Dermis blood vessel endothelial cell (primary cell): ENCODE measurements around the gene SEC22C. TPM values are rescaled to one million over a fixed set of nuclear protein-coding genes. Genes with fewer than 3 reads are reported as not detected.
"Not testable (repeated sequence)": the region's sequence is repeated elsewhere in the genome, so short reads cannot be mapped to it uniquely, and the experiment has no call there.

Experiments
- DNase-seq: peaks from one replicate; pipeline ENCODE4 v3.0.0; 2010
- total RNA-seq: library from RNA; depleted of rRNA; stranded (reverse); fragments of >200 nt; gene quantifications from 2 replicates; pipeline ENCODE4 v1.2.3, GENCODE V29; 2014

SEC22C gene
- total RNA-seq, 1 donor from 2014 or later = 114 TPM

DNA sequence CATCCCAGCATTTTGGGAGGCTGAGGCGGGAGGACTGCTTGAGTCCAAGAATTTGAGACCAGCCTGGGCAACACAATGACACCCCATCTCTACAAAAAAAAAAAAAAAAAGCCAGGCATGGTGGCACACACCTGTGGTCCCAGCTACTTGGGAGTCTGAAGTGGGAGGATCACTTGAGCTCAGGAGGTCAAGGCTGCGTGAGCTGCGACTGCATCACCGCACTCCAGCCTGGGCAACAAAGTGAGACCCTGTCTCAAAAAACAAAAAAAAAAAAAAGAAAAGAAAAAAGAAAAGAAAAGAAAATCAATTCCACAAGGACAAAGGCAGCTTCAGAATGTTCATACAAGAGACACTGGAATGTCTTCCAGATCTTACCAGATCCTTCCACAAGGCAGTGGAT lies 2.4 kb downstream of the SEC22C start:
- DNase-seq = not testable (repeated sequence)

- DNase-seq = no peak
Measured at GRCh38 chr3:42578054-42578453, 3.7 kb downstream of the SEC22C start.

DNA sequence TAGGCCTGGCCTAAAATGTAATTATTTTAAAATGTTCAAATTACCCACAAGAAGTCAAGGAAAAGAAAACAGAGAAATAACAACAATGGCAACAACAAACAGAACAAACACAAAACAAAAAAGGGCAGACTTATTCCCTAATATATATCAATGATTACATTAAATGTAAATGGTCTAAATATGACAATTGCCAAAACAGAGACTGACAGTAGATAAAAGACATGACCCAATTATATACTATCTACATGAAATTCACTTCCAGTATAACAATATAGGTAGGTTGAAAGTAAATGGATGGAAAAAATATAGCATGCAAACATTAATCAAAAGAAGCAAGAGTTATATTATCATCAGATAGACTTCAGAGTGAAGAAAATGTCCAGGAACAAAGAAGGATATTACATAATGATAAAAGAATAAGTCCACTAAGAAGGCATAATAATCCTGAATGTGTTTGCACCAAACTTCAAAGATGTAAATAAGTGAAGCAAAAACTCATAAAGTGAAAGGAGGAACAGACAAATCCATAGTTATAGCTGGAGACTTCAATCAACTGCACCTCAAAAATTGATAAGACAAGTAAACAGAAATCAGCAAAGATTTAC lies 6.5 kb downstream of the SEC22C start:
- no peak for DNase-seq

DNA sequence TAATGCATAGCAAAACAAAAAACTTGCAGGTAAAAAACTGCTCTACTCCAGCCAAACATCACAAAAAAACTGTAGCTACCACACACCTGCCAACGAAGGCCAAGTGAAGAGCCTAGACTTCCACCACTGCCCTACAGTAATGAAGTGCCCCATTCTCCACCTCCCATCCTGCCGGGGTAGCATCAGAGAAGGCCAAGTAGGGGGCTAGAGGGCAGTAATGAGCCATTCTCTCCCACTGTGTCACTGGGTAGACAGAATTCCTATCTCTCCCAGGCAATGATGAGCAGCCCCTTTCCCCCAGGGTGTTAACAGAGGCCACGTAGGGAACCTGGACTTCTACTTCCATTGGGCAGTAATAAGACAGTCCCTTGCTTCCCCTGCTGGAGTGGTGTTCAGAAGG lies 9.5 kb downstream of the SEC22C start:
- peak; percentile 75 for DNase-seq

GRCh38 chr3:42569593-42570142 lies 12.1 kb downstream of the SEC22C start:
- DNase-seq = no peak

DNA sequence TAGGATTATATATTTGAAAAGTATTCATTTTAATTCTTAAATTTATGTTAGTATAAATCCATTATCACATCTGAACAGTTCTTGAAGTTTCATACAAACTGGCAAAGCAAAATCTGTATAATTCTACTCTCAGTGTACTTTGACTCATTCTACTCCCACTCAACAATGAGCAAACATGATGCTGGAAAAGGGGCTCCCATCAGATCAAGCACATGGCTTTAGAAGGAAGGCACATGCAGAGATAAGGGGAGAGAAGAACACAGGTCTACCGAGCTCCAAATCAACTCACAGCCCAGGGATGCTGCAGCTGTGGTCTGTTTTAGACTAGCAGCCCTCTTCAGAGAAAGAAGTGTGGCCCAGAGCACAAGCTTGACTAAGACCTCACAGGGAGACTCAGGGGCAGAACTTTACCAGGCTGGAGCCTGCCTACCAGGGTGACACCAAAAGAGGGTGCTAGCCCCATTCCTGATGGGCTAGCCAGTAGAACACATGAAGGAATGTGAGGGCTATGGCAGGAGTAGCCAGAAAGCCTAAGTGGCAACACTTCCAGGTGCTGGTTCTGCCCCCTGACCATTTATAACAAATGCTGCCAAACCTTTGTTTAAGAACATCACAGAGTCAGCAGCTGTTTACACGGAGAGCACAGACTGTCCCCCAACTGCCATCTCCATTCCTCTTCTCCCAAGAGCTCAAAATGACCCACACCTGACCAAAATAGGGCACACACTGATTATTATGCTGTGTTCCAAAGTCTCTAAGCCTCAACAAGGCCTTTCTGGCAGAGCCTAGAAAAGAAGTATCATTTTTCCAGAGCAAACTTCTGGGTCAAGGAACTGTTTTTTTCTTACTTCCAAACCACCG lies 19.5 kb downstream of the SEC22C start:
- no peak for DNase-seq

DNA sequence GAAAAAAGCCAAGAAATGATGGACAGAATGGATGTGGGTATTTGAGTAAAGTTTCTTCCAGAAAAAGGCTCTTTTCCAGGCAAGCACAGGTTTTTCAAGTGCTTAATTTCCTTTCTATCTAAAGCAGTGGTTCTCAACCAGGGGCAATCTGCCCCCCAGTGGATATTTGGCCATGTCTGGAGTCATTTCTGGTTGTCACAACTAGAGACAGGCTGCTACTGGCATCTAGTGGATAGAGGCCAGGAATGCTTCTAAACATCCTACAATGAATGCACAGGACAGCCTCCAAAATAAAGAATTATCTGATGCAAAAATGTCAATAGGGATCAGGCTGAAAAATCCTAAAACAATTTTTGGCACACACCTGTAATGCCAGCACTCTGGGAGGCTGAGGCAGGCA lies 23.9 kb downstream of the SEC22C start:
- no peak for DNase-seq

DNA sequence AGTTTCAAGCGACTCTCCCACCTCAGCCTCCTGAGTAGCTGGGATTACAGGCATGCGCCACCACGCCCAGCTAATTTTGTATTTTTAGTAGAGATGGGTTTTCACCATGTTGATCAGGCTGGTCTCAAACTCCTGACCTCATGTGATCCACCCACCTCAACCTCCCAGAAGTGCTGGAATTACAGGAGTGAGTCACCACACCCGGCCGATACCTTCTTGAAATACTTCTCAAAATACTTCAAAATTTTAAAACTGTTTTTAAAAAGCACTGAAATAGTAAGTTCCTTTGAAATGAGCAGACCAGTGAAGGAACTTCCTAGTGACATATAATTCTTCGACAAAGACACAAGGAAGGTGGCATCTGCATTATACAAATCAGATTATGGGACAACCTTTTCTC lies 24.9 kb downstream of the SEC22C start:
- not testable (repeated sequence) for DNase-seq

DNA sequence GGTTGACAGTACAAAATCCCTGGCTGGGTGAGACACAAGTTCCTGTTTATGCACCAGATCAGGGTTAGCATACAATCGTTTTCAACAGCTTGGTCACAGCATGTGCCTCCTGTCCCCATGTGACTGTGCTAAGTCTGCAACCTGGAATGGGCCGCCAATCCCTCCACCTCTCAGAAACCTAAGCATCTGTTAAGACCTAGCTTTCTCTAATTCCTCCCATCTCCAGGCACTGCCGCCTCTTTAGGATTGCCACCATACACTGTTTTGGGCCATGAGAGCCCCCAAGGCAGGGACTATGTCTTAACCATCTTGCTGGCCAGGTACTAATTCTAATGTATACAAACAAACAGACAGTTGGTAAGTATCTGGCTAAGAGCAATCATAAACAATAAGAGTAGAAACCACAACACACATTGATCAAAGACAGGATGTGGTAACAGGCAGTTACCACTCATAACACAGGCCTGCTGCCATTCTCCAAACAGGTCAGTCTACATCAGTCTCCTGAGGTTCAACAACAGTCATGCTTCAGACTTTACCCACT lies 25.6 kb downstream of the SEC22C start:
- DNase-seq = peak; percentile 28

GRCh38 chr3:42552830-42553229 lies 28.9 kb downstream of the SEC22C start:
- no peak for DNase-seq

DNA sequence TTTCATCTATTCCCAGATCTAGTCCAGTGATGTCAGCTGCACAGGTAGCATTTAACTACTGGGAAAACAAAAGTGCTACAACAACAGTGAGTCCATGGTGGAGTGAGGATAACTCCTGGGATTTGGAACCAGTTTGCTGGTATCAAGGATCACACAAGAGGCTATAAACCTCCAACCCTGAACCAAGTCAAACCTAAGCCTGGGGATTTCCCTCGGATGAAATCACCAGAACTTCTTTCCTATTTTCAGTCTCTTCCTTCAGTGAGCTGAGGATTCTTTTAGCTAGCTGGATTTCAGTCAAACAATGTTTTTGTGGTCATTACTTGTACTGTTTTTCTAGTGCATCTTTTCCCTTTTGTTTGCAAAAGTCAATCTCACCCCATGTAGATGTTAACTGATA lies 31.5 kb downstream of the SEC22C start:
- DNase-seq = no peak

GRCh38 chr3:42549131-42549530 lies 32.6 kb downstream of the SEC22C start:
- no peak for DNase-seq

GRCh38 chr3:42547401-42547945 lies 34.3 kb downstream of the SEC22C start:
- DNase-seq = peak; percentile 81

DNA sequence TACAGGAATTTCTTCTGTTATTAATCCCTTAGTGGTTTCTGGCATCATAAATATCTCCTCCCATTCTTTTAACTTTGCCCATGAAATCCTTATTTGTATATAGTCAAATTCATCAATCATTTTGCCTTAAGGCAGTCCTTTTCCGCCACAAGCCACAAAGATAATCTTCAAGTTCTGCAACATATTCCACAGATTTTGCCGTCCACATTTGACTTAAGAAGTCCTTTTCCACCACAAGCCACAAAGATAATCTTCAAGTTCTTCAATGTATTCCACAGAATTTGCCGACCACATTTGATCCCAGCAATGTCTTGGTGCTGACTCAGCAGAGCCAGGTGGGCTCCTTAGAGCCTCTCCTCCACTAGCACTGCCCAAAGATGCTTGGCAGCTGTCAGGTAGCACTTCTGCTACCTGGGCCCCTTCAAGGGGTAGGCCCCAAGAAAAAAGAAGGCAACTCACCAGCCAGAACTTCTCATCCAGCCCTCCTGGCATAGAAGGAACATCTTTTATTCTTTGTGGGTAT lies 35.0 kb downstream of the SEC22C start:
- DNase-seq = no peak

DNA sequence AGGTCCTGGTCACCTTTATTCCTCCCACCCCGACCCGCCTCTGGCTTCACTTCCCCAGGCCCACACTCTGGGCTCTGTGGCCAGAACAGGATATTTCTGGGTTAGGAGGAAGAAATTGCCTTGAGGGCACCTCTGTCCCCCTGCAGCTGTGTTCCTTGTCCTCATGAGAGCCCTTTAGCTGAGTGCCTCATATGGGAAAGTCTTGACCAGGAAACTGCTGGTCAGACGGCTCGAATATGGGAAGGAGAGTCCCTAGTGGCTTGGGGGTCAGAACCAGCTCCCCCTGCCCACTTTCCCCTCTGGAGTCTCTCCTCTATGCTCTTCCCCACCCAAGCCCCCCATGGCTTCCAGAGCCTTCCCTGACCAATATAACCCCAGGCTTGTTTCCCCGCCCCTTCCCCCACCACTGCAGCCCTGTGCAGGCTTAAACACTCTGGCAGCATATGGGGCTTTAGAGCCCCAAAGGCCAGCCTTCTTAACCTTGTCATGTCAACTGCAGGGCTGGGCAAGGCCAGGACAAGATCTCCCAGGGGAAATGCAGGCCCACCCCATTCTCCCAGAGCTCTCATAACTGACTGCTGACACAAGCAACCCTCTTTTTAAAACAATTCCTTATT lies 36.4 kb downstream of the SEC22C start:
- DNase-seq = no peak

GRCh38 chr3:42544492-42545283 lies 37.1 kb downstream of the SEC22C start:
- DNase-seq = peak; percentile 34

GRCh38 chr3:42541079-42541478 lies 40.7 kb downstream of the SEC22C start:
- no peak for DNase-seq

- peak; percentile 69 for DNase-seq
Measured at GRCh38 chr3:42539871-42540714, 41.7 kb downstream of the SEC22C start.

GRCh38 chr3:42537350-42537749 lies 44.4 kb downstream of the SEC22C start:
- no peak for DNase-seq

DNA sequence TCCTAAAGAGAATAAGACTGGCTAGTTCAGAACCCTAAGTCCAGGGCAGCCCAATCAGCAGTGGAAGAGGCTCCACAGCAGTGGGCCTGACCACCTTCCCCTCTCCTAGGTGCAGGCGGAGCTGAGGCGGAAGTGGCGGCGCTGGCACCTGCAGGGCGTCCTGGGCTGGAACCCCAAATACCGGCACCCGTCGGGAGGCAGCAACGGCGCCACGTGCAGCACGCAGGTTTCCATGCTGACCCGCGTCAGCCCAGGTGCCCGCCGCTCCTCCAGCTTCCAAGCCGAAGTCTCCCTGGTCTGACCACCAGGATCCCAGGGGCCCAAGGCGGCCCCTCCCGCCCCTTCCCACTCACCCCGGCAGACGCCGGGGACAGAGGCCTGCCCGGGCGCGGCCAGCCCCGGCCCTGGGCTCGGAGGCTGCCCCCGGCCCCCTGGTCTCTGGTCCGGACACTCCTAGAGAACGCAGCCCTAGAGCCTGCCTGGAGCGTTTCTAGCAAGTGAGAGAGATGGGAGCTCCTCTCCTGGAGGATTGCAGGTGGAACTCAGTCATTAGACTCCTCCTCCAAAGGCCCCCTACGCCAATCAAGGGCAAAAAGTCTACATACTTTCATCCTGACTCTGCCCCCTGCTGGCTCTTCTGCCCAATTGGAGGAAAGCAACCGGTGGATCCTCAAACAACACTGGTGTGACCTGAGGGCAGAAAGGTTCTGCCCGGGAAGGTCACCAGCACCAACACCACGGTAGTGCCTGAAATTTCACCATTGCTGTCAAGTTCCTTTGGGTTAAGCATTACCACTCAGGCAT lies 45.6 kb downstream of the SEC22C start:
- DNase-seq = peak; percentile 71
